ENCODE data around the gene OR6Q1.

OR6Q1 gene

DNA sequence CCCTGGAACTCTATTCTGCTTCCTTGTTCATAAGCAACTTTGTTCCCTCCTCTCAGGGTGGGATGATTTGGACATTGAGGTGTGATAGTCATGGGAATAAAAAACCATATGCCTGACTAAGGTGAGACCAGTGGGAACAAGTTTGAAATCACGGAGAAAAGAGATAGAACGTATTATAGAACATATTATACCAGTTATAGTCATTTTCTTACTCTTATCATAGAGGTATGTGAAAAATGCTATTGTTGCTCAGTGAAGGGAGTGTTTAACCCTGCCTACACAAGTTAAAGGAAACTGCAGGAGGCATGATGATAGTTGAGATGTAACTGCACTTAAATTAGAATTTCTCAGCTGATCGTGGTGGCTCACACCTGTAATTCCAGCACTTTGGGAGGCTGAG lies 15.5 kb downstream of the OR6Q1 start:
- no peak for DNase-seq
- Histone ChIP-seq H3K27me3 (no peaks in the 10 kb centered on the region), H3K4me3 (ENCODE audit: low read depth, low read length) (no peak overlapping the region), H3K4me1 (no peaks in the 10 kb centered on the region), H3K36me3 (no peaks in the 10 kb centered on the region), H3K9me3 (no peaks in the 10 kb centered on the region)
- TF ChIP-seq, protein P1, sequence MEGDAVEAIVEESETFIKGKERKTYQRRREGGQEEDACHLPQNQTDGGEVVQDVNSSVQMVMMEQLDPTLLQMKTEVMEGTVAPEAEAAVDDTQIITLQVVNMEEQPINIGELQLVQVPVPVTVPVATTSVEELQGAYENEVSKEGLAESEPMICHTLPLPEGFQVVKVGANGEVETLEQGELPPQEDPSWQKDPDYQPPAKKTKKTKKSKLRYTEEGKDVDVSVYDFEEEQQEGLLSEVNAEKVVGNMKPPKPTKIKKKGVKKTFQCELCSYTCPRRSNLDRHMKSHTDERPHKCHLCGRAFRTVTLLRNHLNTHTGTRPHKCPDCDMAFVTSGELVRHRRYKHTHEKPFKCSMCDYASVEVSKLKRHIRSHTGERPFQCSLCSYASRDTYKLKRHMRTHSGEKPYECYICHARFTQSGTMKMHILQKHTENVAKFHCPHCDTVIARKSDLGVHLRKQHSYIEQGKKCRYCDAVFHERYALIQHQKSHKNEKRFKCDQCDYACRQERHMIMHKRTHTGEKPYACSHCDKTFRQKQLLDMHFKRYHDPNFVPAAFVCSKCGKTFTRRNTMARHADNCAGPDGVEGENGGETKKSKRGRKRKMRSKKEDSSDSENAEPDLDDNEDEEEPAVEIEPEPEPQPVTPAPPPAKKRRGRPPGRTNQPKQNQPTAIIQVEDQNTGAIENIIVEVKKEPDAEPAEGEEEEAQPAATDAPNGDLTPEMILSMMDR (IDR thresholded peaks at IDR 0.05; ENCODE audit: low read depth, low read length), result no peak

DNA sequence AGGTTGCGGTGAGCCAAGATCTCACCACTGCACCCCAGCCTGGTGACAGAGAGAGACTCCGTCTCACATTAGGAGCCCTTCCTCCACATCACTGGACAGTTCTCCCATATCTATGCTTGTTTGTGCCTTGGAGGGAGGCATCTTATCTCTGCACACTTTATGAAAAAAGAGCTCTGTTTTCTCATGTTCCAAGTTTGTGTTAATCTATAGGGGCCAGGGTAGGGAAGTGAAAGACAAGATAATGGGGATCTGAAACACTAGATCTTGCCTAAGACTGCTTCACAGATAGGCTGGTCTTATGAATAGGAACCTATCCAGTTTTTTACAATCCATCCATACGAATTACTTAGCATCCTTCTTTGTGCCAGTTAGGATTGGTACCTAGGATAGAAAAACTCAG lies 17.1 kb downstream of the OR6Q1 start:
- Histone ChIP-seq H3K4me3 (ENCODE audit: low read depth, low read length) (no peak overlapping the region), H3K9me3 (no peaks in the 10 kb centered on the region), H3K27me3 (no peaks in the 10 kb centered on the region), H3K36me3 (no peaks in the 10 kb centered on the region), H3K4me1 (no peaks in the 10 kb centered on the region)
- no peak for DNase-seq
- TF ChIP-seq, protein P1 (IDR thresholded peaks at IDR 0.05; ENCODE audit: low read depth, low read length), result no peak

DNA sequence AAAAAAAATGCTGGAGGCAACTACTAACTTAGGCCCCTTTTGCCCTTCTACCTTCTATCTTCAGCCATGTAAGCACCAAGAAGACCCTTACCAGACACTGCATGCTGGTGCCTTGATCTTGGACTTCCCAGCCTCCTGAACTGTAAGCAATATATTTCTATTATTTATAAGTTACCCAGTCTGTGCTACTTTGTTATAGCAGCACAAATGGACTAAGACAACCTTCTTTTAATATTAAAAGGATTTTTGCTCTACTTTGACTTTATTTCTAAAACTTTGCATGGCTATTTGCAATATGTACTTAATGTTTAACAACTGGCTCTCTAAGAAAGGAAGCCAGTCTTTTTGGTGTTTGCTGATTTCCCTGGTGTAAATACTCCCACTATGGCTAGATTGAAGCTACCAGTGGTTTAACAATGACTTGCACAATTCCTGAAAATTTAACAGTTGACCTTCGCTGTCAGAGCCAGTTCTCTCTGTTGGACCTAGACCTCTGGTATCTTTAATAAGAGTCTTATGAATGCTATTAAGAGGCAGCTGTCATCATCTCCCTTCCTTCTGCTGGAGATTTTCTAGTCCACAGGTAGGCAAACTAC lies 25.2 kb downstream of the OR6Q1 start:
- Histone ChIP-seq H3K4me1 (no peaks in the 10 kb centered on the region), H3K4me3 (ENCODE audit: low read depth, low read length) (no peak overlapping the region), H3K9me3 (no peaks in the 10 kb centered on the region), H3K36me3 (no peaks in the 10 kb centered on the region), H3K27me3 (no peaks in the 10 kb centered on the region)
- TF ChIP-seq, protein P1 (IDR thresholded peaks at IDR 0.05; ENCODE audit: low read depth, low read length), result no peak
- DNase-seq, result no peak

DNA sequence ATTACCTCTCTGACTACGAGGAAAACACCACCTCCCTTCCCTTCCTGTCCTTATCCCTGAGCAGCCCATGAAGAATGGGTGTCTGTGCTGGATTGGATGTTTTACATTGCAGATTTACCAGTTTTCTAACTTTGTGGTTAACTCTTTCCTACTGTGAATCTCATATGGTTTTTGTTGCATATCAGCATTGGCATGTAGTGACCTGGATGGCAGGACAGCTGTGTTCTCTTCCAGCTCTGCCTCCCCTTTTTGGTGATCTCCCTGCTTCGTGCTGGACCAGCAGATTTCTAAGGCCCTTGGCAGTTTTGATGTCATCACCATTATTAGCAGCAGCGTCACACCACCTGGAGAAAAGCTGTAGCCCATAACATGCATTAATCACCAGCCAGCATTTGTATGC lies 26.7 kb downstream of the OR6Q1 start:
- no peak overlapping the region for H3K4me3 ChIP-seq (ENCODE audit: low read depth, low read length)
- no peaks in the 10 kb centered on the region for H3K9me3 ChIP-seq
- TF ChIP-seq, protein P1 (IDR thresholded peaks at IDR 0.05; ENCODE audit: low read depth, low read length), result no peak
- H3K27me3 ChIP-seq, result no peaks in the 10 kb centered on the region
- DNase-seq, result no peak
- no peaks in the 10 kb centered on the region for H3K4me1 ChIP-seq
- H3K36me3 ChIP-seq, result no peaks in the 10 kb centered on the region

DNA sequence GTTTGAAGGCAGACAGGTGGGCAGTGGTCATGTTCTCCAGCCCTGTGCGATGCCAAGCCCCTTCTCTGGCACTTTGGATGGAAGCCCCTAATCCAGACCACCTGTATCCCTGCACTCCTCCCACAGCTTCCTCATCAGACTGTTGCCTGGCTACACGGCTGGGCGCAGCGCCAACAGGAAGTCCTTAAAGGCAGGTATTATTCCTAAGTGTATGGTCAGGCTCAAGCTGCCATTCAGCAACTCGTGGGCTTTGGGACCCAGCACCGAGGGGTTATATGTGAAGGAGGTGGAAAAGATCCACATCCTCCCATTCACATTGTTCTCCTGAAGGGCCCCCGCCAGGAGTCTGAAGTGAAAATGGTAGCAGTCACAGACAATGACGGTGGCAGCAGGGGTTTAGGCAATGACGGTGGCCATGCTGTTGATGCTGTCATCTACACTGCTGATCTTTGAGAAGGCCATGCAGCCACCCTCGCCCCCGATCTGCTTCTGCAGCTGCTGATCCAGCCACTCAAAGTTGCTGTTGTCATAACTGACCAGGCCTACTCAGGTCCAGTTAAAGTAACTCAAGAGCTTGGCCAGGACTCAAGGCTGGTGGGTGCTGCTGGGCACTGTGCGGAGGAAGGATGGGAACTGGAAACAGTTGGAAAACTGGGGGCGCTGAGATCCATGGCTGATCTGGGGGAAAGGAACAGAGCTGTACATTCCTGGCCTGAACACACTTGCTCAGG lies 27.7 kb downstream of the OR6Q1 start:
- Histone ChIP-seq H3K4me3 (ENCODE audit: low read depth, low read length) (no peak overlapping the region), H3K9me3 (no peaks in the 10 kb centered on the region), H3K4me1 (no peaks in the 10 kb centered on the region), H3K36me3 (no peaks in the 10 kb centered on the region), H3K27me3 (no peaks in the 10 kb centered on the region)
- TF ChIP-seq, protein P1 (IDR thresholded peaks at IDR 0.05; ENCODE audit: low read depth, low read length), result no peak
- no peak for DNase-seq

DNA sequence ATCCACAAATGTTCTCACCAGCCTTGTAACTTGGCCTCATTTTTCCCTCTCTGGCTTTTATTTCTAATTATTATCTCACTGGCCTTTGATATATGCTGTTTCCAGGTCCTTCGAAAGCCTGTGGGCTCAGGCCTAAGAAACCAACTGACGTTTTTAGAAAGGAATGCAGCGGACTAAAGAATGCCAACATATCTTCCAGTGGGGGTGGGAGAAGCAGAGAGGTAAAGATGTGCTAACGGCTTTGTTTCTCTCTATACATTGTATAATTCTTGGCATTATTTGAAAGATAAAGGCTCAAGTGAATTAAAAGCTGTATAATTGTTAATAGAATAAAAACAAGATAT lies 28.2 kb downstream of the OR6Q1 start:
- no peaks in the 10 kb centered on the region for H3K27me3 ChIP-seq
- no peak overlapping the region for H3K4me3 ChIP-seq (ENCODE audit: low read depth, low read length)
- H3K4me1 ChIP-seq, result no peaks in the 10 kb centered on the region
- no peak for DNase-seq
- H3K9me3 ChIP-seq, result no peaks in the 10 kb centered on the region
- TF ChIP-seq, protein P1 (IDR thresholded peaks at IDR 0.05; ENCODE audit: low read depth, low read length), result no peak
- H3K36me3 ChIP-seq, result no peaks in the 10 kb centered on the region

Data from BE2C (cell line).